Cardiac fibroblast (primary cell): ENCODE measurements around the gene ITGA1.

ENCODE experiments used
- DNase-seq, 2 donors: peaks; one replicate each; pipeline versions ENCODE4 v3.0.0 to v3.0.0-alpha.2; 2010; ENCODE audit warnings: low read depth in 2 of 2
- H3K4me3 ChIP-seq, 2 donors: replicated peaks in 1 of 2; 1 replicate in 1 of 2; 2 replicates in 1 of 2; pipeline ENCODE4 v1.5.1; 2011; ENCODE audit warnings: low read depth in 2 of 2, low read length in 2 of 2, mild to moderate bottlenecking in 2 of 2, moderate library complexity in 1 of 2
- CTCF ChIP-seq: IDR thresholded peaks from one replicate; pipeline ENCODE4 v1.5.1; 2011; ENCODE audit warnings: low read depth, mild to moderate bottlenecking, low read length, inconsistent platforms

The ITGA1 gene

GRCh38 chr5:52854301-52854700, 66.6 kb downstream of the ITGA1 start:
- H3K4me3 ChIP-seq, result no peak overlapping the region
- no peak for DNase-seq
- TF ChIP-seq CTCF, result no peak

- H3K4me3 ChIP-seq, result no peak overlapping the region
- no peak for TF ChIP-seq CTCF
- no peak for DNase-seq
Measured at GRCh38 chr5:52854949-52855348, 67.2 kb downstream of the ITGA1 start.

- peak in 1 of 2 donors; percentile 77 for DNase-seq
- no peak for TF ChIP-seq CTCF
- H3K4me3 ChIP-seq, result no peak overlapping the region
Measured at GRCh38 chr5:52856564-52856963, 68.8 kb downstream of the ITGA1 start.

GRCh38 chr5:52859628-52860027, 71.9 kb downstream of the ITGA1 start:
- TF ChIP-seq CTCF, result no peak
- peak; percentile 70 to 90 for DNase-seq
- no peak overlapping the region for H3K4me3 ChIP-seq

GRCh38 chr5:52861368-52861767, 73.7 kb downstream of the ITGA1 start:
- TF ChIP-seq CTCF, result no peak
- H3K4me3 ChIP-seq, result no peak overlapping the region
- no peak for DNase-seq

- no peak for TF ChIP-seq CTCF
- no peak overlapping the region for H3K4me3 ChIP-seq
- DNase-seq, result no peak
Measured at GRCh38 chr5:52863715-52864290, 76.1 kb downstream of the ITGA1 start.

GRCh38 chr5:52864371-52864770, 76.7 kb downstream of the ITGA1 start:
- peak; percentile 70 to 80 for DNase-seq
- no peak for TF ChIP-seq CTCF
- H3K4me3 ChIP-seq, result no peak overlapping the region
